Measurements from ENCODE around the gene RAD51B. TPM values are rescaled to one million over a fixed set of nuclear protein-coding genes. Genes with fewer than 3 reads are reported as not detected.
A peak's percentile ranks its signal among the peaks of the same experiment; 100 is the strongest.

The RAD51B gene
- total and polyA plus RNA-seq, 2 of the 13 experiments (the other 11 are each of a cell fraction or from before 2014, with no cell fraction given): 7.0 to 9.5 TPM

- TF ChIP-seq ZNF234 (CRISPR knock-in tag; conservative IDR thresholded peaks at IDR 0.05): no peak
- no peak for TF ChIP-seq CBX2 (IDR thresholded peaks at IDR 0.05; ENCODE audit: low read depth, low read length)
- TF ChIP-seq CBX2 (CRISPR knock-in tag; IDR thresholded peaks at IDR 0.05; ENCODE audit: low read depth): no peak
- TF ChIP-seq ZNF83 (CRISPR knock-in tag; IDR thresholded peaks at IDR 0.05; ENCODE audit: borderline replicate concordance): no peak
- TF ChIP-seq ZNF362 (CRISPR knock-in tag; IDR thresholded peaks at IDR 0.05; ENCODE audit: borderline replicate concordance): no peak
- 0 out of 2 replicates have a peak, but pooled peaks have one; percentile 9 for TF ChIP-seq HMGXB3 (CRISPR knock-in tag; IDR thresholded peaks at IDR 0.05; ENCODE audit: borderline replicate concordance)
- no peak for TF ChIP-seq PLSCR1 (CRISPR knock-in tag; IDR thresholded peaks at IDR 0.05; ENCODE audit: borderline replicate concordance)
- no peak for TF ChIP-seq GLMP (CRISPR knock-in tag; IDR thresholded peaks at IDR 0.05; ENCODE audit: borderline replicate concordance)
- TF ChIP-seq ZMYM2 (CRISPR knock-in tag; IDR thresholded peaks at IDR 0.05): 0 out of 2 replicates have a peak, but pooled peaks have one; percentile 26
- no peak for TF ChIP-seq HOMEZ (CRISPR knock-in tag; IDR thresholded peaks at IDR 0.05; ENCODE audit: low read depth)
- TF ChIP-seq MIXL1 (CRISPR knock-in tag; IDR thresholded peaks at IDR 0.05): 0 out of 2 replicates have a peak, but pooled peaks have one; percentile 20
- TF ChIP-seq FOSL2 (CRISPR knock-in tag; IDR thresholded peaks at IDR 0.05): peak; percentile 89
- TF ChIP-seq GPN1 (CRISPR knock-in tag; IDR thresholded peaks at IDR 0.05; ENCODE audit: borderline replicate concordance): no peak
- no peak for TF ChIP-seq ISX (CRISPR knock-in tag; conservative IDR thresholded peaks at IDR 0.05)
- TF ChIP-seq EP300 (IDR thresholded peaks at IDR 0.05; ENCODE audit: low read depth in 2 of 2, low read length in 2 of 2): peak in 1 of 2 experiments; percentile 47; a peak in 1 of 4 replicates
- no peak for TF ChIP-seq EP300 (CRISPR knock-in tag; IDR thresholded peaks at IDR 0.05; ENCODE audit: borderline replicate concordance)
- no peak for TF ChIP-seq FIP1L1 (IDR thresholded peaks at IDR 0.05; ENCODE audit: borderline replicate concordance, insufficient read depth, low read depth, low read length)
- no peak for TF ChIP-seq ZNF883 (CRISPR knock-in tag; IDR thresholded peaks at IDR 0.05; ENCODE audit: not compliant biosample characterization)
- TF ChIP-seq HDAC1 (CRISPR knock-in tag; IDR thresholded peaks at IDR 0.05): peak; percentile 43
- no peak for TF ChIP-seq ATAD3A (CRISPR knock-in tag; IDR thresholded peaks at IDR 0.05)
Observed at GRCh38 chr14:68520637-68521556, 701.3 kb downstream of the RAD51B start (continued).

Data from HepG2 (cell line).